Endothelial cell of umbilical vein (primary cell): Measurements from ENCODE around the gene SAE1. TPM values are rescaled to one million over a fixed set of nuclear protein-coding genes. Genes with fewer than 3 reads are reported as not detected.

ENCODE experiments used
- BruUV-seq: library from RNA; stranded (reverse); fragments of 400-500 nt; replicated peaks from 2 replicates; lab custom pipeline; 2021; lab: Mats Ljungman, UMichigan
- CTCF ChIA-PET: fragments of 300-600, 350-600 bp; sonication (Branson Sonifier 250); formaldehyde crosslinking; loops from one replicate; lab custom pipeline; 2021; ENCODE audit warnings: antibody characterized with exemption, inconsistent platforms; lab: Charles Lee
- POLR2A ChIA-PET: fragments of 300-600, 350-600 bp; sonication (Branson Sonifier 250); formaldehyde crosslinking; loops from one replicate; lab custom pipeline; 2021; ENCODE audit warnings: antibody characterized with exemption, inconsistent platforms; lab: Charles Lee
- DNase-seq: peaks from one replicate; pipeline ENCODE4 v3.0.0-alpha.2; 2011; ENCODE audit warnings: low read depth, low spot score
- FAIRE-seq: peaks from 2 replicates; lab custom pipeline; 2011; peaks lifted over from hg19 to GRCh38; lab: Jason Lieb, UNC
- H2AFZ ChIP-seq: 2 replicates; pipeline ENCODE4 v1.6.0; 2012; ENCODE audit warnings: low read depth, low read length, control low read depth, inconsistent platforms
- H3K27ac ChIP-seq: 2 replicates; pipeline ENCODE4 v1.5.1; 2011; ENCODE audit warnings: low read depth, mild to moderate bottlenecking, control low read depth, low read length, moderate library complexity; ENCODE audit not compliant: insufficient read depth
- H3K27me3 ChIP-seq, 2 experiments: 2 replicates each; pipeline versions ENCODE4 v1.6.0 to v1.6.1; 2011; ENCODE audit warnings: low read length in 2 of 2, mixed read lengths in 1 of 2; ENCODE audit not compliant: control insufficient read depth in 2 of 2, insufficient read depth in 2 of 2
- H3K36me3 ChIP-seq, 2 experiments: 2 replicates in 1 of 2; 3 replicates in 1 of 2; pipeline ENCODE4 v1.5.1; 2011; ENCODE audit warnings: low read length in 2 of 2, mild to moderate bottlenecking in 1 of 2, moderate library complexity in 1 of 2; ENCODE audit not compliant: control insufficient read depth in 2 of 2, insufficient read depth in 2 of 2; ENCODE audit errors: extremely low read depth in 1 of 2
- H3K4me1 ChIP-seq: 3 replicates; pipeline ENCODE4 v1.5.1; 2011; ENCODE audit warnings: mild to moderate bottlenecking, low read length; ENCODE audit not compliant: control insufficient read depth, insufficient read depth; ENCODE audit errors: extremely low read depth
- H3K4me2 ChIP-seq: 2 replicates; pipeline ENCODE4 v1.6.1; 2011; ENCODE audit warnings: low read length, control low read depth, mixed read lengths; ENCODE audit not compliant: insufficient read depth
- H3K4me3 ChIP-seq, 3 experiments: fragments of 200-600 bp in 1 of 3; sonication (generic), shearing (Covaris generic) in 1 of 3; replicated peaks in 1 of 3; 2 replicates each; pipeline ENCODE4 v1.5.1; 2011 to 2016; ENCODE audit warnings: control low read depth in 3 of 3, low read length in 3 of 3, mild to moderate bottlenecking in 2 of 3, inconsistent platforms in 1 of 3, low read depth in 1 of 3, moderate library complexity in 1 of 3; ENCODE audit not compliant: insufficient read depth in 1 of 3
- H3K79me2 ChIP-seq: 2 replicates; pipeline ENCODE4 v1.6.0; 2012; ENCODE audit warnings: low read length, inconsistent platforms; ENCODE audit not compliant: control insufficient read depth, insufficient read depth
- H3K9ac ChIP-seq: replicated peaks from 2 replicates; pipeline ENCODE3; 2011; ENCODE audit warnings: low read length, control low read depth; ENCODE audit not compliant: insufficient read depth; ENCODE audit errors: extremely low read depth
- H3K9me1 ChIP-seq: replicated peaks from 3 replicates; pipeline ENCODE4 v1.6.0; 2011; ENCODE audit warnings: mild to moderate bottlenecking, low read length; ENCODE audit not compliant: control insufficient read depth, insufficient read depth; ENCODE audit errors: extremely low read depth
- H3K9me3 ChIP-seq: replicated peaks from 2 replicates; pipeline ENCODE4 v1.5.1; 2012; ENCODE audit warnings: low read length, inconsistent platforms; ENCODE audit not compliant: control insufficient read depth, insufficient read depth
- H4K20me1 ChIP-seq: replicated peaks from 2 replicates; pipeline ENCODE3; 2011; ENCODE audit warnings: mild to moderate bottlenecking, low read length; ENCODE audit not compliant: control insufficient read depth, insufficient read depth; ENCODE audit errors: extremely low read depth
- EZH2 ChIP-seq: IDR thresholded peaks from 2 replicates; pipeline ENCODE4 v1.6.1; 2012; ENCODE audit warnings: borderline replicate concordance, low read depth, mild to moderate bottlenecking, moderate library complexity, low read length, inconsistent platforms; ENCODE audit not compliant: severe bottlenecking
- FOS ChIP-seq: IDR thresholded peaks from 2 replicates; pipeline ENCODE4 v1.6.1; 2011; ENCODE audit warnings: mild to moderate bottlenecking, low read length, moderate library complexity, borderline replicate concordance; ENCODE audit not compliant: insufficient read depth
- GATA2 ChIP-seq: IDR thresholded peaks from 2 replicates; pipeline ENCODE4 v1.7.0; 2011; ENCODE audit warnings: low read depth, mild to moderate bottlenecking, moderate library complexity, mixed read lengths, low read length; ENCODE audit not compliant: insufficient read length, insufficient read depth
- JUN ChIP-seq: IDR thresholded peaks from 2 replicates; pipeline ENCODE4 v1.6.1; 2011; ENCODE audit warnings: borderline replicate concordance, low read depth; ENCODE audit not compliant: insufficient read length, insufficient read depth
- MYC ChIP-seq: IDR thresholded peaks from one replicate; pipeline ENCODE4 v1.6.1; 2011; ENCODE audit warnings: mild to moderate bottlenecking, low read depth, low read length
- POLR2A ChIP-seq: IDR thresholded peaks from 2 replicates; pipeline ENCODE4 v1.6.1; 2012; ENCODE audit warnings: low read depth, mild to moderate bottlenecking, control low read depth, low read length
- POLR2AphosphoS5 ChIP-seq: IDR thresholded peaks from 2 replicates; pipeline ENCODE4 v1.6.1; 2012; ENCODE audit warnings: low read depth, mild to moderate bottlenecking, control low read depth, low read length, moderate library complexity; ENCODE audit not compliant: insufficient read depth
- dilution Hi-C: fragments of 300-500 bp; cut with MboI; formaldehyde crosslinking; loops from one replicate; pipeline ENCODE4 v1.15.0; 2019; ENCODE audit warnings: low sequenced_read_pairs; ENCODE audit not compliant: extremely low pct_ligation_motif_present
- intact Hi-C: fragments of 100-400 bp; cut with micrococcal nuclease; formaldehyde crosslinking; loops from one replicate; pipeline ENCODE4 v1.10.0; 2022
- polyA plus RNA-seq, 4 experiments: library from polyadenylated mRNA; depleted of rRNA in 3 of 4; stranded (reverse) in 3 of 4; unstranded in 1 of 4; fragments of >200 nt; gene quantifications; 2 replicates each; pipeline versions ENCODE4 v1.2.1 to v1.2.3, GENCODE V29; 2011 to 2012; ENCODE audit warnings: missing spikeins in 1 of 4
- total RNA-seq: library from RNA; stranded (reverse); gene quantifications from 2 replicates; pipeline ENCODE4 v1.2.3, GENCODE V29; 2021
- TF ChIP-seq, protein P1 (sequence below): IDR thresholded peaks from 2 replicates; pipeline ENCODE4 v1.6.1; 2011; ENCODE audit not compliant: insufficient read depth, insufficient read length
- TF ChIP-seq, protein P2 (sequence below), 2 donors: IDR thresholded peaks; 1 replicate in 1 of 2; 2 replicates in 1 of 2; pipeline ENCODE4 v1.5.1; 2011; ENCODE audit warnings: low read length in 2 of 2, mild to moderate bottlenecking in 2 of 2, moderate library complexity in 2 of 2, control low read depth in 1 of 2, inconsistent platforms in 1 of 2, low read depth in 1 of 2; ENCODE audit not compliant: insufficient read depth in 1 of 2; ENCODE audit errors: extremely low read depth in 1 of 2

Gene SAE1
- total and polyA plus RNA-seq, 2 donors (not counting 3 experiments of a cell fraction or from before 2014, with no cell fraction given) = 165 to 219 TPM

DNA sequence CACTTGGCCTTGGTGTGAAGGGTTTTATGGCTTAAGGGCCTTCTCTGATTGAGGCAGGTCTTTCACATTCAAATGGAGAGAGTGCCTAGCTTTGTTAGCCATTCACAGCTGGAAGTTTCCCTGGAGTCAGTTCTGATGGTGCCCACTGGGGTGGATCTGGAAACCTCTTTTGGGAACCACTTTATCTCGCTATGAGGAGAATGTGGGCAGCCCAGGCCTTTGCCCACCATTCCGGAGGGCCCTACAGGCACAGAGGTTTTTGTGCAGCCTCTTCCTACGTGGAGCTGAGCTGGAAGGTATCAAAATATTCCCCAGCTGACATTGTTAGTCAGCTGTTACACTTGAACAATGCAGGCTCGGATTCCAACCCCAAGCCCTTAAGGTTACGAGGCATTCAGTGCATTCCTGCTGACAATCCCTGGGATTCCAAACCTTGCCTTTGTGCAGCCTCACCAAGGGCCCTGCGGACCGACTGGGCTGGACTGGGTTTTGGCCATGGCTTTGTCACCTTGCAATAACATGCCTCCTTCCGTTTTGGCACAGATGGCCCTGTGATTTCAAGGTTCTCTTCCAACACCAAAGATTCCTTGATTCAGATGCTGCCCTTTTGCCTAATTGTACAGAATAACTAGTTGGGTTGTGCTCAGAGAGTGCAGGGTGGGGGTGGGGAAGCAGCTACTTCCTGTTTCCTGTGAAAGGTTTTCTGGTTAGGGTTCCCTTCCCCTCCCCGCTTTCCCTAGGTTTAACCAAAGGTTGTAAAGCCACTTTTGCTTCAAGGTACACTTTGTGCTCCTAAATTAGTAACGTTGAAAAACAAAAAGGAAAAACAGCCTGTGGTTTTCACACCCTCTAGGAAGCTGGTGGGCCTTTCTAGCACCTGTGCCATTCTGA lies 27.0 kb downstream of the SAE1 start:
- peak overlapping the region; percentile 95 for H3K27ac ChIP-seq
- peaks cover 33% of the 10 kb centered on the region for H3K4me1 ChIP-seq
- intact Hi-C loops = loop anchor here (1.0 to 5.0 kb wide), 4 partner anchors 19 to 87 kb away; no protein-coding TSS in a partner anchor
- FAIRE-seq (peak; percentile 90), DNase-seq (peak; percentile 90)
- POLR2A ChIA-PET = interaction anchor here (0.6 to 1.4 kb wide), 4 partner anchors 19 to 86 kb away, joined by 3 to 6 read pairs (median 3); no protein-coding TSS in a partner anchor
- no TSS peak for BruUV-seq
- H3K4me3 ChIP-seq = no peak overlapping the region
- H3K9me3 ChIP-seq = no peaks in the 10 kb centered on the region
- H3K36me3 ChIP-seq = peaks cover 3 to 22% of the 10 kb centered on the region in 2 experiments
- no peaks in the 10 kb centered on the region for H4K20me1 ChIP-seq
- H3K79me2 ChIP-seq = peaks cover 48% of the 10 kb centered on the region
- TF ChIP-seq, protein P1, sequence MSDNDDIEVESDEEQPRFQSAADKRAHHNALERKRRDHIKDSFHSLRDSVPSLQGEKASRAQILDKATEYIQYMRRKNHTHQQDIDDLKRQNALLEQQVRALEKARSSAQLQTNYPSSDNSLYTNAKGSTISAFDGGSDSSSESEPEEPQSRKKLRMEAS = no peak
- no peak for TF ChIP-seq EZH2
- TF ChIP-seq, protein P2, sequence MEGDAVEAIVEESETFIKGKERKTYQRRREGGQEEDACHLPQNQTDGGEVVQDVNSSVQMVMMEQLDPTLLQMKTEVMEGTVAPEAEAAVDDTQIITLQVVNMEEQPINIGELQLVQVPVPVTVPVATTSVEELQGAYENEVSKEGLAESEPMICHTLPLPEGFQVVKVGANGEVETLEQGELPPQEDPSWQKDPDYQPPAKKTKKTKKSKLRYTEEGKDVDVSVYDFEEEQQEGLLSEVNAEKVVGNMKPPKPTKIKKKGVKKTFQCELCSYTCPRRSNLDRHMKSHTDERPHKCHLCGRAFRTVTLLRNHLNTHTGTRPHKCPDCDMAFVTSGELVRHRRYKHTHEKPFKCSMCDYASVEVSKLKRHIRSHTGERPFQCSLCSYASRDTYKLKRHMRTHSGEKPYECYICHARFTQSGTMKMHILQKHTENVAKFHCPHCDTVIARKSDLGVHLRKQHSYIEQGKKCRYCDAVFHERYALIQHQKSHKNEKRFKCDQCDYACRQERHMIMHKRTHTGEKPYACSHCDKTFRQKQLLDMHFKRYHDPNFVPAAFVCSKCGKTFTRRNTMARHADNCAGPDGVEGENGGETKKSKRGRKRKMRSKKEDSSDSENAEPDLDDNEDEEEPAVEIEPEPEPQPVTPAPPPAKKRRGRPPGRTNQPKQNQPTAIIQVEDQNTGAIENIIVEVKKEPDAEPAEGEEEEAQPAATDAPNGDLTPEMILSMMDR (IDR thresholded peaks at IDR 0.05; ENCODE audit: extremely low read depth in 1 of 2, insufficient read depth in 1 of 2, low read depth in 1 of 2, low read length in 2 of 2) = peak in 1 of 2 donors; percentile 11
- no peak for TF ChIP-seq POLR2A
- TF ChIP-seq FOS = no peak
- TF ChIP-seq JUN = peak; percentile 17
- peak; percentile 53 for TF ChIP-seq POLR2AphosphoS5
- TF ChIP-seq GATA2 = no peak
- TF ChIP-seq MYC = no peak
- peak overlapping the region; percentile 72 for H3K9ac ChIP-seq
- H3K9me1 ChIP-seq = no peaks in the 10 kb centered on the region
- peak overlapping the region; percentile 69 for H3K4me2 ChIP-seq
- dilution Hi-C loops = loop anchor here (10.0 kb wide), 1 partner anchor 57 kb away; no protein-coding TSS in a partner anchor
- H2AFZ ChIP-seq = no peak overlapping the region
- no peaks in the 10 kb centered on the region for H3K27me3 ChIP-seq
- CTCF ChIA-PET = interaction anchor here (0.6 to 5.9 kb wide), 17 partner anchors 8 to 145 kb away, joined by 3 to 69 read pairs (median 3); no protein-coding TSS in a partner anchor
